ENCODE results near the gene TEX30. TPM values are rescaled to one million over a fixed set of nuclear protein-coding genes. Genes with fewer than 3 reads are reported as not detected.

TEX30 gene
- total RNA-seq, 3 donors from 2014 or later (not counting 1 experiment from before 2014, with no cell fraction given): 8.7 to 10.3 (median 9.3) TPM

- TF ChIP-seq, protein P1, sequence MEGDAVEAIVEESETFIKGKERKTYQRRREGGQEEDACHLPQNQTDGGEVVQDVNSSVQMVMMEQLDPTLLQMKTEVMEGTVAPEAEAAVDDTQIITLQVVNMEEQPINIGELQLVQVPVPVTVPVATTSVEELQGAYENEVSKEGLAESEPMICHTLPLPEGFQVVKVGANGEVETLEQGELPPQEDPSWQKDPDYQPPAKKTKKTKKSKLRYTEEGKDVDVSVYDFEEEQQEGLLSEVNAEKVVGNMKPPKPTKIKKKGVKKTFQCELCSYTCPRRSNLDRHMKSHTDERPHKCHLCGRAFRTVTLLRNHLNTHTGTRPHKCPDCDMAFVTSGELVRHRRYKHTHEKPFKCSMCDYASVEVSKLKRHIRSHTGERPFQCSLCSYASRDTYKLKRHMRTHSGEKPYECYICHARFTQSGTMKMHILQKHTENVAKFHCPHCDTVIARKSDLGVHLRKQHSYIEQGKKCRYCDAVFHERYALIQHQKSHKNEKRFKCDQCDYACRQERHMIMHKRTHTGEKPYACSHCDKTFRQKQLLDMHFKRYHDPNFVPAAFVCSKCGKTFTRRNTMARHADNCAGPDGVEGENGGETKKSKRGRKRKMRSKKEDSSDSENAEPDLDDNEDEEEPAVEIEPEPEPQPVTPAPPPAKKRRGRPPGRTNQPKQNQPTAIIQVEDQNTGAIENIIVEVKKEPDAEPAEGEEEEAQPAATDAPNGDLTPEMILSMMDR (IDR thresholded peaks at IDR 0.05): no peak
- Histone ChIP-seq H3K4me1 (ENCODE audit: control insufficient read depth, insufficient read depth, low read length) (peaks cover 44% of the 10 kb centered on the region), H3K9me3 (ENCODE audit: control insufficient read depth, insufficient read depth, low read length) (no peaks in the 10 kb centered on the region), H3K27ac (ENCODE audit: low read length) (no peak overlapping the region), H3K36me3 (ENCODE audit: control insufficient read depth, insufficient read depth, low read length) (no peaks in the 10 kb centered on the region), H3K4me3 (ENCODE audit: low read length) (no peak overlapping the region), H3K27me3 (ENCODE audit: control insufficient read depth, insufficient read depth, low read length) (no peaks in the 10 kb centered on the region)
- Mint-ChIP-seq H3K36me3 (no peaks in the 10 kb centered on the region), H3K27me3 (ENCODE audit: low read depth in 2 of 2) (no peaks in the 10 kb centered on the region), H3K9me3 (no peaks in the 10 kb centered on the region), H3K4me1 (peaks cover 54% of the 10 kb centered on the region in 2 donors), H3K27ac (no peak overlapping the region), H3K4me3 (peak overlapping the region; percentile 17)
- ATAC-seq (no peak), DNase-seq (no peak)
- intact Hi-C loops (cut with micrococcal nuclease): no loop called here
- 80% methylated on average over 2 of the region's 2 CpGs for WGBS (ENCODE audit: insufficient coverage)
These were observed 2.7 kb upstream of the TEX30 start for GRCh38 chr13:102776271-102776670.

DNA sequence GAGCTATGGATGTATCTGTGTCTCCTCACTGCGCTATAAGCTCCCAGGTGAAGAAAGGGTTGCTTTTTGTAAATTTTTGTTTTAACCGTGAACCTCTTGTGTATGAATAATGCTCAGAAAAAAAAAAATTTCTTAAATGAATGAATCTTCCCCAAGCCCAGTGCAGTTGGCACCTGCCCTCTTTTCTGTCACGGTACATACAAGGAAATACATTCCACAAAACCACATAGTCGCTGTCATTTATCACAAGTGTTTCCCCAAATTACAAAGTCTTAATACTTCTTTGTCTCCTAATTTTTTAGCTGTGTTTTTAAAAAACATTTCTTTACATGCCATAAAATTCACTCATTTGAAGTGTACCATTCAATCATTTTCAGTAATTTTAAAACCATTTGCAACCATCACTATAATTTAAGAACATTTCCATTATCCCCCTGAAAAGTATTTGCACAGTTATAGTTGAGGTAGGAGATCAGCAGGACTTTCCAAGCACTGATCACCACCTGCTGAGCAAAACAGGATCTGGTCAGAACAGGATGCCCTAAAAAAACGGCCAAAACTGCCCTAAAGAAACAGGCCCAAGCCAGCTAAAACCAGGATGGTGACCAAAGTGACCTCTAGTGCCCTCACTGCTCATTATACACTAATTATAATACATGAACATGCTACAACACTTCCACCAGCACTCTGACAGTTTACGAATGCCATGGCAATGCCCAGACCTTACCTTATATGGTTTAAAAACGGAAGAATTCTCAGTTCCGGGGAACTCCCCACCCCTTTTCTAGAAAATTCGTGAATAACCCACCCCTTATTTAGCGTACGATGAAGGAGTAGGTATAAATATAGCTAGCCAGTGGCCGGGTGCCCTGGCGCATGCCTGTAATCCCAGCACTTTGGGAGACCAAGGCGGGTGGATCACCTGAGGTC lies 1.3 kb upstream of the TEX30 start:
- Histone ChIP-seq H3K9me3 (ENCODE audit: control insufficient read depth, insufficient read depth, low read length) (no peaks in the 10 kb centered on the region), H3K36me3 (ENCODE audit: control insufficient read depth, insufficient read depth, low read length) (no peaks in the 10 kb centered on the region), H3K4me3 (ENCODE audit: low read length) (no peak overlapping the region), H3K27me3 (ENCODE audit: control insufficient read depth, insufficient read depth, low read length) (no peaks in the 10 kb centered on the region), H3K27ac (ENCODE audit: low read length) (peak overlapping the region; percentile 86), H3K4me1 (ENCODE audit: control insufficient read depth, insufficient read depth, low read length) (peaks cover 38% of the 10 kb centered on the region)
- H3K4me3 Mint-ChIP-seq: peak overlapping the region; percentile 93
- peak overlapping the region; percentile 90 to 96 for H3K27ac Mint-ChIP-seq
- peaks cover 46 to 55% of the 10 kb centered on the region in 2 donors for H3K4me1 Mint-ChIP-seq
- ATAC-seq (no peak), DNase-seq (no peak)
- no peaks in the 10 kb centered on the region for H3K9me3 Mint-ChIP-seq
- intact Hi-C loops (cut with micrococcal nuclease): no loop called here
- TF ChIP-seq, protein P1 (IDR thresholded peaks at IDR 0.05): no peak
- 69% methylated on average over 14 of the region's 14 CpGs for WGBS (ENCODE audit: insufficient coverage)
- H3K36me3 Mint-ChIP-seq: no peaks in the 10 kb centered on the region
- H3K27me3 Mint-ChIP-seq (ENCODE audit: low read depth in 2 of 2): no peaks in the 10 kb centered on the region

- H3K27me3 ChIP-seq (ENCODE audit: control insufficient read depth, insufficient read depth, low read length): no peaks in the 10 kb centered on the region
- 57% methylated on average over 27 of the region's 27 CpGs for WGBS (ENCODE audit: insufficient coverage)
- Mint-ChIP-seq H3K4me3 (peak overlapping the region; percentile 93), H3K4me1 (peaks cover 43 to 52% of the 10 kb centered on the region in 2 donors), H3K27ac (peak overlapping the region; percentile 90 to 96), H3K36me3 (no peaks in the 10 kb centered on the region), H3K27me3 (ENCODE audit: low read depth in 2 of 2) (no peaks in the 10 kb centered on the region), H3K9me3 (no peaks in the 10 kb centered on the region)
- TF ChIP-seq, protein P1 (IDR thresholded peaks at IDR 0.05): no peak
- peak overlapping the region; percentile 86 for H3K27ac ChIP-seq (ENCODE audit: low read length)
- peaks cover 34% of the 10 kb centered on the region for H3K4me1 ChIP-seq (ENCODE audit: control insufficient read depth, insufficient read depth, low read length)
- no peaks in the 10 kb centered on the region for H3K9me3 ChIP-seq (ENCODE audit: control insufficient read depth, insufficient read depth, low read length)
- H3K36me3 ChIP-seq (ENCODE audit: control insufficient read depth, insufficient read depth, low read length): no peaks in the 10 kb centered on the region
- peak overlapping the region; percentile 83 for H3K4me3 ChIP-seq (ENCODE audit: low read length)
- intact Hi-C loops (cut with micrococcal nuclease): no loop called here
- no peak for ATAC-seq
- DNase-seq: no peak
These were observed 605 bp upstream of the TEX30 start for GRCh38 chr13:102774214-102774568.

All from natural killer cell (primary cell).